ENCODE results near the gene SLC35G3. TPM values are rescaled to one million over a fixed set of nuclear protein-coding genes. Genes with fewer than 3 reads are reported as not detected.

SLC35G3 gene
- not detected in 2 replicates for total RNA-seq

GRCh38 chr17:35194001-35194400 is at the start of gene SLC35G3:
Gene SLC35G3 (minus strand): TSS chr17:35194393. CDS start chr17:35194307, 86 bp downstream.

GRCh38 chr17:35242805-35243560 is 48.8 kb upstream of the SLC35G3 start, which contains the start of gene SLFN5:
Gene SLFN5 (plus strand): TSS chr17:35243072. CDS start chr17:35258691, 15,619 bp downstream.

GRCh38 chr17:35147375-35147905 is 46.8 kb downstream of the SLC35G3 start, which contains the start of gene UNC45B:
Gene UNC45B (plus strand): TSS chr17:35147817. CDS start chr17:35148264, 447 bp downstream.

Other genes starting within 250 kb of the SLC35G3 start
- gene CCT6B, start 232.9 kb downstream of the SLC35G3 start, total RNA-seq = 0.62 and 0.91 TPM in 2 replicates
- gene ZNF830, start 232.9 kb downstream of the SLC35G3 start, total RNA-seq = 9.5 and 12.8 TPM in 2 replicates
- 23.9 and 28.1 TPM in 2 replicates for gene LIG3, start 213.9 kb downstream of the SLC35G3 start, total RNA-seq
- gene RFFL, start 130.7 kb downstream of the SLC35G3 start, total RNA-seq = 18.5 and 25.1 TPM in 2 replicates
- 5.9 and 15.5 TPM in 2 replicates for gene RAD51D, start 74.5 kb downstream of the SLC35G3 start, total RNA-seq
- gene FNDC8, start 72.8 kb downstream of the SLC35G3 start, total RNA-seq = not detected in 2 replicates
- 26.0 and 34.0 TPM in 2 replicates for gene NLE1, start 52.1 kb downstream of the SLC35G3 start, total RNA-seq
- under 0.01 TPM in 1 of 2 replicates, not detected in the other for gene UNC45B, start 46.6 kb downstream of the SLC35G3 start, total RNA-seq
- 30.3 and 53.1 TPM in 2 replicates for gene SLFN5, start 48.7 kb upstream of the SLC35G3 start, total RNA-seq
- 0.16 and 2.0 TPM in 2 replicates for gene SLFN11, start 179.2 kb upstream of the SLC35G3 start, total RNA-seq
- gene SLFN12, start 238.1 kb upstream of the SLC35G3 start, total RNA-seq = 6.3 and 7.7 TPM in 2 replicates

Measured in hair follicular keratinocyte (primary cell).